KMS-11 (cell line): ENCODE data around the gene OR10W1.

Source experiments
- H2AFZ ChIP-seq: fragments of 200-600 bp; sonication (generic); 2 replicates; pipeline ENCODE4 v1.6.1; 2016; ENCODE audit warnings: antibody characterized with exemption, mixed run types, low read depth
- H3K27ac ChIP-seq: fragments of 200-600 bp; sonication (generic); 2 replicates; pipeline ENCODE4 v1.6.1; 2016; ENCODE audit warnings: mild to moderate bottlenecking, mixed run types
- H3K27me3 ChIP-seq: fragments of 200-600 bp; sonication (generic); 2 replicates; pipeline ENCODE4 v1.6.1; 2017; ENCODE audit warnings: mild to moderate bottlenecking, low read depth, mixed run types, moderate library complexity; ENCODE audit not compliant: insufficient read depth
- H3K36me3 ChIP-seq: fragments of 200-600 bp; sonication (generic); 2 replicates; pipeline ENCODE4 v1.6.1; 2017; ENCODE audit warnings: mild to moderate bottlenecking, mixed run types; ENCODE audit not compliant: insufficient read depth
- H3K4me1 ChIP-seq: fragments of 200-600 bp; sonication (generic); 2 replicates; pipeline ENCODE4 v1.6.1; 2016; ENCODE audit warnings: mild to moderate bottlenecking, low read depth, mixed run types; ENCODE audit not compliant: poor library complexity, severe bottlenecking
- H3K4me2 ChIP-seq: fragments of 200-600 bp; sonication (generic); 2 replicates; pipeline ENCODE4 v1.7.0; 2016; ENCODE audit warnings: mild to moderate bottlenecking, mixed run types
- H3K4me3 ChIP-seq: fragments of 200-600 bp; sonication (generic); IDR thresholded peaks from 2 replicates; pipeline ENCODE4 v1.6.1; 2017; ENCODE audit warnings: low read depth, low read length, mixed read lengths; ENCODE audit not compliant: insufficient read depth
- H3K79me2 ChIP-seq: fragments of 200-600 bp; sonication (generic); 2 replicates; pipeline ENCODE4 v1.6.1; 2016; ENCODE audit warnings: low read depth, mixed run types; ENCODE audit not compliant: insufficient read depth
- H3K9ac ChIP-seq: fragments of 200-600 bp; sonication (generic); 2 replicates; pipeline ENCODE4 v1.6.1; 2016; ENCODE audit warnings: mild to moderate bottlenecking, mixed run types
- H4K20me1 ChIP-seq: fragments of 200-600 bp; sonication (generic); 2 replicates; pipeline ENCODE4 v1.6.1; 2016; ENCODE audit warnings: mild to moderate bottlenecking, mixed run types; ENCODE audit not compliant: insufficient read depth
- TF ChIP-seq, protein P1 (sequence below): fragments of 200-600 bp; sonication (generic); conservative IDR thresholded peaks from 2 replicates; pipeline ENCODE4 v1.6.1; 2017; ENCODE audit warnings: low read depth, mild to moderate bottlenecking, antibody characterized with exemption, low read length, moderate library complexity, mixed read lengths

The OR10W1 gene

GRCh38 chr11:58289266-58289665 lies 21.2 kb upstream of the OR10W1 start:
- H3K27ac ChIP-seq: no peak overlapping the region
- no peaks in the 10 kb centered on the region for H3K79me2 ChIP-seq
- no peaks in the 10 kb centered on the region for H3K27me3 ChIP-seq
- no peaks in the 10 kb centered on the region for H3K4me1 ChIP-seq
- TF ChIP-seq, protein P1, sequence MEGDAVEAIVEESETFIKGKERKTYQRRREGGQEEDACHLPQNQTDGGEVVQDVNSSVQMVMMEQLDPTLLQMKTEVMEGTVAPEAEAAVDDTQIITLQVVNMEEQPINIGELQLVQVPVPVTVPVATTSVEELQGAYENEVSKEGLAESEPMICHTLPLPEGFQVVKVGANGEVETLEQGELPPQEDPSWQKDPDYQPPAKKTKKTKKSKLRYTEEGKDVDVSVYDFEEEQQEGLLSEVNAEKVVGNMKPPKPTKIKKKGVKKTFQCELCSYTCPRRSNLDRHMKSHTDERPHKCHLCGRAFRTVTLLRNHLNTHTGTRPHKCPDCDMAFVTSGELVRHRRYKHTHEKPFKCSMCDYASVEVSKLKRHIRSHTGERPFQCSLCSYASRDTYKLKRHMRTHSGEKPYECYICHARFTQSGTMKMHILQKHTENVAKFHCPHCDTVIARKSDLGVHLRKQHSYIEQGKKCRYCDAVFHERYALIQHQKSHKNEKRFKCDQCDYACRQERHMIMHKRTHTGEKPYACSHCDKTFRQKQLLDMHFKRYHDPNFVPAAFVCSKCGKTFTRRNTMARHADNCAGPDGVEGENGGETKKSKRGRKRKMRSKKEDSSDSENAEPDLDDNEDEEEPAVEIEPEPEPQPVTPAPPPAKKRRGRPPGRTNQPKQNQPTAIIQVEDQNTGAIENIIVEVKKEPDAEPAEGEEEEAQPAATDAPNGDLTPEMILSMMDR: no peak
- H2AFZ ChIP-seq: no peak overlapping the region
- H3K4me3 ChIP-seq: no peak overlapping the region
- H3K4me2 ChIP-seq: no peak overlapping the region
- no peak overlapping the region for H3K9ac ChIP-seq
- no peaks in the 10 kb centered on the region for H3K36me3 ChIP-seq
- no peaks in the 10 kb centered on the region for H4K20me1 ChIP-seq

DNA sequence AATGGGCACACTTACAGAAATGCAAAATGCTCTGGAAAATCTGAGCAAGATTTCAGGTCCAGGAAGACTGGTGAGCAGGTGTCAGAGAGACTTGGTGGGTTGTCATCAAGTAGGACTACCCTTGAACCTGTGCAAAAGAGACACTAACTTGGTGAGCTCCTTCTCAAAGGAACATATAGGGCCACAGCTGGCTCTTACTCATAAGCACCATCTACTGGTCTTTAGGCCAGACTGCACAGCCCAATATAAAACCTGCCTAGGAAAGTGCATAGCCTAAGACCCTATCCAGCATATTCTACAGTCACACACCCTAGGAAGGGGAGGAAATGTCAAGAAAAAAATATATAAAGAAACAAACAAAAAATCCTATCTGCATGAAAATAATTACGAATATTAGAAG lies 18.2 kb upstream of the OR10W1 start:
- Histone ChIP-seq H3K4me3 (no peak overlapping the region), H3K9ac (no peak overlapping the region), H3K79me2 (no peaks in the 10 kb centered on the region), H3K36me3 (no peaks in the 10 kb centered on the region), H3K4me1 (no peaks in the 10 kb centered on the region), H3K27me3 (no peaks in the 10 kb centered on the region), H3K4me2 (no peak overlapping the region), H4K20me1 (no peaks in the 10 kb centered on the region), H3K27ac (no peak overlapping the region), H2AFZ (no peak overlapping the region)
- TF ChIP-seq, protein P1: peak; percentile 64

GRCh38 chr11:58285483-58286040 lies 17.5 kb upstream of the OR10W1 start:
- Histone ChIP-seq H3K4me2 (no peak overlapping the region), H3K27me3 (no peaks in the 10 kb centered on the region), H4K20me1 (no peaks in the 10 kb centered on the region), H2AFZ (no peak overlapping the region), H3K9ac (no peak overlapping the region), H3K79me2 (no peaks in the 10 kb centered on the region), H3K4me1 (no peaks in the 10 kb centered on the region), H3K36me3 (no peaks in the 10 kb centered on the region), H3K4me3 (no peak overlapping the region), H3K27ac (no peak overlapping the region)
- TF ChIP-seq, protein P1: no peak

- no peaks in the 10 kb centered on the region for H4K20me1 ChIP-seq
- H3K4me2 ChIP-seq: no peak overlapping the region
- no peak overlapping the region for H3K27ac ChIP-seq
- no peaks in the 10 kb centered on the region for H3K36me3 ChIP-seq
- H3K79me2 ChIP-seq: no peaks in the 10 kb centered on the region
- H3K9ac ChIP-seq: no peak overlapping the region
- H2AFZ ChIP-seq: no peak overlapping the region
- no peak overlapping the region for H3K4me3 ChIP-seq
- TF ChIP-seq, protein P1: no peak
- H3K27me3 ChIP-seq: no peaks in the 10 kb centered on the region
- H3K4me1 ChIP-seq: no peaks in the 10 kb centered on the region
These were observed 8.1 kb upstream of the OR10W1 start for GRCh38 chr11:58276151-58276550.
